ENCODE results near the gene ZNRF3. TPM values are rescaled to one million over a fixed set of nuclear protein-coding genes. Genes with fewer than 3 reads are reported as not detected.
A peak's percentile ranks its signal among the peaks of the same experiment; 100 is the strongest.

ZNRF3 gene
- polyA plus RNA-seq, 1 experiment = 1.1 TPM

- CTCF ChIA-PET = no interaction called here
- H3K4me3 ChIP-seq (ENCODE audit: low read depth, low read length) = peak overlapping the region; percentile 18
These were observed 188.1 kb downstream of the ZNRF3 start for GRCh38 chr22:29071261-29072045.

GRCh38 chr22:29072193-29072978 is 189.0 kb downstream of the ZNRF3 start:
- peaks cover 13% of the 10 kb centered on the region for H3K27me3 ChIP-seq (ENCODE audit: control insufficient read depth, insufficient read depth, low read length)
- POLR2A ChIA-PET = no interaction called here
- DNase-seq (ENCODE audit: low read depth) = no peak
- CTCF ChIA-PET = interaction anchor here (1.0 kb wide), 1 partner anchor 32 kb away, joined by 3 read pairs; no protein-coding TSS in a partner anchor
- peak overlapping the region; percentile 36 for H3K4me3 ChIP-seq (ENCODE audit: low read depth, low read length)
- TF ChIP-seq CTCF (IDR thresholded peaks at IDR 0.05; ENCODE audit: insufficient read depth, low read depth, low read length) = no peak
- no peaks in the 10 kb centered on the region for H3K36me3 ChIP-seq (ENCODE audit: control insufficient read depth, insufficient read depth, low read length)

More at GRCh38 chr22:29071261-29072045, 188.1 kb downstream of the ZNRF3 start:
- peaks cover 13% of the 10 kb centered on the region for H3K27me3 ChIP-seq (ENCODE audit: control insufficient read depth, insufficient read depth, low read length)
- POLR2A ChIA-PET = no interaction called here
- TF ChIP-seq CTCF (IDR thresholded peaks at IDR 0.05; ENCODE audit: insufficient read depth, low read depth, low read length) = no peak
- H3K36me3 ChIP-seq (ENCODE audit: control insufficient read depth, insufficient read depth, low read length) = no peaks in the 10 kb centered on the region
- no peak for DNase-seq (ENCODE audit: low read depth)

GRCh38 chr22:29072979-29073617 is 189.7 kb downstream of the ZNRF3 start, which contains the start of gene KREMEN1:
Gene KREMEN1 (plus strand): TSS chr22:29073035. CDS start chr22:29073131, 96 bp downstream.
- CTCF ChIA-PET = interaction anchor here (1.0 kb wide), 1 partner anchor 32 kb away, joined by 3 read pairs; no protein-coding TSS in a partner anchor
- TF ChIP-seq CTCF (IDR thresholded peaks at IDR 0.05; ENCODE audit: insufficient read depth, low read depth, low read length) = no peak

GRCh38 chr22:29073618-29074275 is 190.4 kb downstream of the ZNRF3 start:
- TF ChIP-seq CTCF (IDR thresholded peaks at IDR 0.05; ENCODE audit: insufficient read depth, low read depth, low read length) = 0 out of 2 replicates have a peak, but pooled peaks have one; percentile 1
- H3K36me3 ChIP-seq (ENCODE audit: control insufficient read depth, insufficient read depth, low read length) = no peaks in the 10 kb centered on the region
- DNase-seq (ENCODE audit: low read depth) = no peak
- ChIA-PET CTCF (no interaction called here), POLR2A (interaction anchor here (0.6 kb wide), 1 partner anchor 218 kb away, joined by 3 read pairs; no protein-coding TSS in a partner anchor)
- H3K4me3 ChIP-seq (ENCODE audit: low read depth, low read length) = peak overlapping the region; percentile 58
- peaks cover 12% of the 10 kb centered on the region for H3K27me3 ChIP-seq (ENCODE audit: control insufficient read depth, insufficient read depth, low read length)

More at GRCh38 chr22:29072979-29073617, 189.7 kb downstream of the ZNRF3 start, which contains the start of gene KREMEN1:
- H3K36me3 ChIP-seq (ENCODE audit: control insufficient read depth, insufficient read depth, low read length) = no peaks in the 10 kb centered on the region
- DNase-seq (ENCODE audit: low read depth) = no peak
- peak within 1 kb of the TSS; percentile 58 for H3K4me3 ChIP-seq (ENCODE audit: low read depth, low read length)
- POLR2A ChIA-PET = no interaction called here
- peaks cover 12% of the 10 kb centered on the region for H3K27me3 ChIP-seq (ENCODE audit: control insufficient read depth, insufficient read depth, low read length)

All from BJ (cell line).